GM19043 (cell line): ENCODE measurements around the gene CCSAP.
"Not testable (repeated sequence)": the region's sequence is repeated elsewhere in the genome, so short reads cannot be mapped to it uniquely, and the experiment has no call there.

Experiments used
- ATAC-seq: cut with Tn5 transposase; IDR thresholded peaks from one replicate; pipeline ENCODE4 v1.9.1; 2021; ENCODE audit warnings: low read depth; ENCODE audit not compliant: unreplicated experiment

Gene CCSAP

GRCh38 chr1:229342656-229343569 is at the start of gene CCSAP:
Gene CCSAP (minus strand): TSS chr1:229343047. CDS start chr1:229342465, 582 bp downstream.
- ATAC-seq: peak; percentile 26

- ATAC-seq: no peak
Measured at GRCh38 chr1:229390130-229390529, 47.3 kb upstream of the CCSAP start.

- no peak for ATAC-seq
Measured at GRCh38 chr1:229388897-229389580, 46.2 kb upstream of the CCSAP start.

GRCh38 chr1:229385853-229386456 is 43.1 kb upstream of the CCSAP start:
- ATAC-seq: no peak

GRCh38 chr1:229384822-229385221 is 42.0 kb upstream of the CCSAP start:
- ATAC-seq: no peak

GRCh38 chr1:229383961-229384360 is 41.1 kb upstream of the CCSAP start:
- ATAC-seq: no peak

GRCh38 chr1:229383188-229383587 is 40.3 kb upstream of the CCSAP start:
- ATAC-seq: no peak

- no peak for ATAC-seq
Measured at GRCh38 chr1:229381234-229381633, 38.4 kb upstream of the CCSAP start.

- no peak for ATAC-seq
Measured at GRCh38 chr1:229380536-229381160, 37.8 kb upstream of the CCSAP start.

GRCh38 chr1:229379846-229380245 is 37.0 kb upstream of the CCSAP start:
- no peak for ATAC-seq

- no peak for ATAC-seq
Measured at GRCh38 chr1:229378586-229379367, 35.9 kb upstream of the CCSAP start.

- not testable (repeated sequence) for ATAC-seq
Measured at GRCh38 chr1:229378035-229378434, 35.2 kb upstream of the CCSAP start.

- ATAC-seq: no peak
Measured at GRCh38 chr1:229377429-229377828, 34.6 kb upstream of the CCSAP start.

- no peak for ATAC-seq
Measured at GRCh38 chr1:229376521-229376920, 33.7 kb upstream of the CCSAP start.

- no peak for ATAC-seq
Measured at GRCh38 chr1:229374485-229374884, 31.6 kb upstream of the CCSAP start.

GRCh38 chr1:229373395-229373794 is 30.5 kb upstream of the CCSAP start:
- ATAC-seq: no peak

GRCh38 chr1:229372251-229372650 is 29.4 kb upstream of the CCSAP start:
- ATAC-seq: no peak

- no peak for ATAC-seq
Measured at GRCh38 chr1:229371624-229372023, 28.8 kb upstream of the CCSAP start.

- no peak for ATAC-seq
Measured at GRCh38 chr1:229370601-229371021, 27.8 kb upstream of the CCSAP start.

GRCh38 chr1:229368347-229368746 is 25.5 kb upstream of the CCSAP start:
- peak; percentile 84 for ATAC-seq
